ENCODE data around the gene CCBE1. TPM values are rescaled to one million over a fixed set of nuclear protein-coding genes. Genes with fewer than 3 reads are reported as not detected.

The CCBE1 gene
- polyA plus RNA-seq, 4 donors: 33.2 to 45.3 (median 40.1) TPM

- no peak for DNase-seq (ENCODE audit: low read depth in 4 of 4, low spot score in 2 of 4)
Observed at GRCh38 chr18:59428018-59428417, 269.2 kb downstream of the CCBE1 start.

DNA sequence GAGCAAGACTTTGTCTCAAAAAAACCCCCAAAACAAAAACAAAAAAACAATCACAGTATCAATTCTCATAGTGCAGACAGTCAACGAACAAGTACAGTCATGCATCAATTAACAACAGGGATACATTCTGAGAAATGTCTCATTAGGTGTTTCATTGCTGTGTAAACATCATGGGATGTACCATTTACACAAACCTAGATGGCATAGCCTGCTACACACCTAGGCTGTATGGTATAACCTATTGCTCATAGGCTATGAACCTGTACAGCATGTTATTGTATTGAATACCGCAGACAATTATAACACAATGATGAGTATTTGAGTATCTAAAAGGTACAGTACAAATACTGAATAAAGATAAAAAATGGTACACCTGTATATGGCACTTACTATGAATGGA, 270.4 kb downstream of the CCBE1 start:
- no peak for DNase-seq (ENCODE audit: low read depth in 4 of 4, low spot score in 2 of 4)

- no peak for DNase-seq (ENCODE audit: low read depth in 4 of 4, low spot score in 2 of 4)
Observed at GRCh38 chr18:59423259-59423658, 274.0 kb downstream of the CCBE1 start.

DNA sequence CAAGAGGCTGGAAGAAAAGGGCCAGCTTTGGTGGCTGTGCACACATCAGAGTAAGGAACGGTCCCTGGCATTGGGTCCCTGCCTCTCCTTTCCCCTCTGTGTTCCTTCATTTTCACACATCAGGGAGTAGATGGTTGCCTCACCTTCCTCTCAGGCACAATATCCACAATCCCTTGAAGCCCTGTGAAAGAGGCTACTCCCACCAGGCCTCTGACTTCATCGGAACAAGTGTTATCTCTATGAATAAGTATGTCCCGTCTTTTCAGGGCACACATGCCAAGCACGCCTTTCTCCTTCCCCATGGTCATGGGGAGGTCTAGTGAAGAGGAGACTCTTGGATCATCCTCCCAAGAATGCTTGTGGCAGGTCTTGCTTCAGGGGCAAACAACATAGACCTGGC, 277.0 kb downstream of the CCBE1 start:
- DNase-seq (ENCODE audit: low read depth in 4 of 4, low spot score in 2 of 4): no peak

DNA sequence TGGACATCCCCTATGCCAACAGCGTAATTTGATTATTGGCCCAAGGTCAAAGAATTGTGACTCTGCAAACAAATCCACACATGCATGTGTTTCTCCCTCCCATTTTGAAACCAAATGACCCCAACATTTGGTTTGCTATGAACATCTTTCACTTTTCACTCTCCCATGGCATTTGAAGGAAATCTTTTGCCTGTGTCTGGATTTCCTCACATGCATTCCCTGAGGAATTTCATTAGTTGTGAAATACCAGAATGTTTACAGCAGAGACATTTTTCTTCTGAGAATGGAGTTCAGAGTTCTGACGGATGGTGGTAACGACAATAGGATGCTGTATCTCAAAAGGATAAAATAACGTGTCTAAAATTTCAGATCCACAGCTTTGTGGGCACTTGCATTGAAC, 277.8 kb downstream of the CCBE1 start:
- DNase-seq (ENCODE audit: low read depth in 4 of 4, low spot score in 2 of 4): no peak

- no peak for DNase-seq (ENCODE audit: low read depth in 4 of 4, low spot score in 2 of 4)
Observed at GRCh38 chr18:59416818-59417217, 280.4 kb downstream of the CCBE1 start.

GRCh38 chr18:59414111-59414653, 283.0 kb downstream of the CCBE1 start:
- DNase-seq (ENCODE audit: low read depth in 4 of 4, low spot score in 2 of 4): no peak

DNA sequence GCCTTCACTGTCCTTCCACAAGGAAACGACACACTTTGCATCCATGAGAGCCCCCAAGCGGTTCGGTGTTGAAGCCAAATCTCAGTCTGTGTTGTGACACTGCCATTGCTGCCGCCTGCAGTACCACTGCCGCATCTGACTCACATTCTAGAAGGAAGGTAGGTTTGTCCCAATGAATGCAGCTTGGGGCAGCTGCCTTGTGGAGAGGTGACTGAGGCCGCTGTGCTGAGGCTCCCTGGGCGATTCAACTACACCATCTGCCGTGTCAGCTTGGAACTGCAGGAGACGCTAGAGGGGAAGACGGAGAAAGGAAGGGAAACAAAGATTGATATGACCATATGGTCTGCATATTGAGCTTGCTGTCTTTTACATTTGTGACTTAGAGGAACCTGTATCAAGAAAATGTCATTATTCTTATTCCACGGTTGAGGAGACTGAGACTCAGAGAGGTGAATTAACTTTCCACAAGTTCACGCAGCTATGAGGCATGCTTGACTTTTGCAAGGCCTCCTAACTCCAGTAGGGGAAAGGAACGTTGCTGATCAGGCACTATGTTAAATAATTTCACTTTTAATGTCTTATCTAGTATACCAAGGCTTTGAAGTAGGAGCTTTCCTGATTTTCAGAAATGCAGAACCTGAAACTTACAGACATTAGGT, 294.7 kb downstream of the CCBE1 start:
- DNase-seq (ENCODE audit: low read depth in 4 of 4, low spot score in 2 of 4): peak; percentile 52 to 79 (median 66)

DNA sequence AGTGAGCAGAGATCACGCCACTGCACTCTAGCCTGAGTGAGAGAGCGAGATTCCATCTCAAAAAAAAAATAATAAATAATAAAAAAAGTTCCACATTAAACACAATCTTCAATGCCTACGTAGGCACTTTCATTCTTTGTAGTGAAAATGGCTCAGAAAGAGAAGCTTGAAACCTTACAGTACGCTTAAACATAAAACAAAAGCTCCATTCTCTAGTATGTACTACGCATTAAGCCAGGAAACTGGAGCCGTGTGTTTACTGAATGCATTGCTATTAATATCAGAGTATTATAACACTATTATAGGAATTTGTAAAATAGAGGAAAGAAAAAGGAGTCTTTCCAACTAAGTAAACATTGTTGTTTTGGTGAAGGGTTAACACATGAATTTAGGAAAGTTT, 296.8 kb downstream of the CCBE1 start:
- DNase-seq (ENCODE audit: low read depth in 4 of 4, low spot score in 2 of 4): no peak

- no peak for DNase-seq (ENCODE audit: low read depth in 4 of 4, low spot score in 2 of 4)
Observed at GRCh38 chr18:59395226-59396175, 301.7 kb downstream of the CCBE1 start.

- DNase-seq (ENCODE audit: low read depth in 4 of 4, low spot score in 2 of 4): no peak
Observed at GRCh38 chr18:59393381-59393780, 303.8 kb downstream of the CCBE1 start.

GRCh38 chr18:59388817-59389216, 308.4 kb downstream of the CCBE1 start:
- DNase-seq (ENCODE audit: low read depth in 4 of 4, low spot score in 2 of 4): no peak

GRCh38 chr18:59387687-59388565, 309.3 kb downstream of the CCBE1 start:
- no peak for DNase-seq (ENCODE audit: low read depth in 4 of 4, low spot score in 2 of 4)

DNA sequence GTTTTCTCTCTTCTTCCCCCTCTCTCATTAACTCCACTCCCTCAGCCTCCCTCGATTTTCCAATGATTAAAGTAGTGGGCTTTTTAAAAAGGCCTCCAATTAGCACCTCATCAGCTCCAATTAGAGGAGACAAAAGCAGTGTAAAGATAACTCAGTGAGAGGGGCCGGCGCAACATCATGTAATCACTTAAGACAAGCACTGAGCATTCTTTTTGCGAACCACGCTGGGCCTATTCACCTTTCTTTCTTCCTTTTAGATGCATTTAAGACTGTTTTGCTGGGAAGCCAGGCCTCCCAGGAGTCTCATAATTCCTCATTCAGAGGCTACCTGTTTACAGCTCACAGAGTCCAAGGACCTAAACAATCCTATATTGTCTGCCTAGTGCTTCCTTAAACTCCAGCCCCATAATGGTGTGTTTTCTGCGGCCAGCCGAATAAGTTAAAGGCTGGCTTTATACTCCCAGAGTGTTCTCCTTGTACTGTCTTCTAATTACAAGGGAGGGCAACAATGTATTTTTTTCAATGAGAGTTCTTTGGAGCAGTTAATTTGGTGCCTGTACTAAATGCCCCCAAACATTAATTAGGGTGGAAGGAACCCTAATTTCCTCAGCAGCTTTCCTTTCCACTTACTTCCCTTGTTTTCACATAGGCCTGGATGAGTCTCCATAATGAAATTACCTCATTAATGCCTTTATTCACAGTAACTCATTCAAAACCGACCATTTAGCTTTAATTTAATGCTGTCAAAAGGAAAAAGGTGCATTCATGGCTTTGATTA, 310.1 kb downstream of the CCBE1 start:
- DNase-seq (ENCODE audit: low read depth in 4 of 4, low spot score in 2 of 4): no peak

GRCh38 chr18:59385191-59385590, 312.0 kb downstream of the CCBE1 start:
- no peak for DNase-seq (ENCODE audit: low read depth in 4 of 4, low spot score in 2 of 4)

GRCh38 chr18:59383851-59384250, 313.4 kb downstream of the CCBE1 start:
- no peak for DNase-seq (ENCODE audit: low read depth in 4 of 4, low spot score in 2 of 4)

GRCh38 chr18:59382383-59382782, 314.8 kb downstream of the CCBE1 start:
- DNase-seq (ENCODE audit: low read depth in 4 of 4, low spot score in 2 of 4): no peak

- no peak for DNase-seq (ENCODE audit: low read depth in 4 of 4, low spot score in 2 of 4)
Observed at GRCh38 chr18:59381949-59382348, 315.3 kb downstream of the CCBE1 start.

Data from left renal cortex interstitium (tissue), 4 donors.